IMR-90 (cell line): ENCODE results near the gene PGAP1. TPM values are rescaled to one million over a fixed set of nuclear protein-coding genes. Genes with fewer than 3 reads are reported as not detected.
A peak's percentile ranks its signal among the peaks of the same experiment; 100 is the strongest.

Experiments
- ATAC-seq: fragments of 200-7000 bp; cut with Tn5 transposase; 2 replicates; pipeline ENCODE4 v1.9.1; 2020; ENCODE audit warnings: low read depth, mild to moderate bottlenecking, moderate library complexity
- BruUV-seq: library from RNA; stranded (reverse); fragments of 400-500 nt; replicated peaks from 2 replicates; lab custom pipeline; 2021; lab: Mats Ljungman, UMichigan
- CTCF ChIA-PET: fragments of 300-600 bp; formaldehyde crosslinking; extraction: SDS; loops from one replicate; lab custom pipeline; 2021; ENCODE audit warnings: antibody characterized with exemption; lab: Yijun Ruan, JAX
- POLR2A ChIA-PET: fragments of 300-600 bp; sonication (Branson Sonifier 250); formaldehyde crosslinking; loops from one replicate; lab custom pipeline; 2022; ENCODE audit warnings: antibody characterized with exemption; ENCODE audit not compliant: unreplicated experiment; lab: Charles Lee
- DNase-seq: peaks from one replicate; pipeline ENCODE4 v3.0.0; 2013
- H2AFZ ChIP-seq: replicated peaks from 2 replicates; pipeline ENCODE3; 2013; ENCODE audit warnings: low read length, mild to moderate bottlenecking; ENCODE audit not compliant: poor library complexity
- H2AK5ac ChIP-seq: 2 replicates; pipeline ENCODE4 v1.6.1; 2013; ENCODE audit warnings: low read depth, low read length, inconsistent platforms
- H2AK9ac ChIP-seq: replicated peaks from 2 replicates; pipeline ENCODE3; 2013; ENCODE audit warnings: mild to moderate bottlenecking, low read depth, low read length, moderate library complexity; ENCODE audit not compliant: poor library complexity
- H2BK120ac ChIP-seq: 2 replicates; pipeline ENCODE4 v1.6.1; 2013; ENCODE audit warnings: low read depth, low read length, inconsistent platforms
- H2BK15ac ChIP-seq: 3 replicates; pipeline ENCODE4 v1.6.1; 2013; ENCODE audit warnings: low read depth, low read length, inconsistent platforms
- H2BK20ac ChIP-seq: 2 replicates; pipeline ENCODE4 v1.6.1; 2013; ENCODE audit warnings: low read depth, mild to moderate bottlenecking, inconsistent platforms, low read length, moderate library complexity
- H2BK5ac ChIP-seq: 2 replicates; pipeline ENCODE4 v1.6.1; 2013; ENCODE audit warnings: mild to moderate bottlenecking, low read depth, low read length, inconsistent platforms; ENCODE audit not compliant: poor library complexity, severe bottlenecking
- H3K14ac ChIP-seq: replicated peaks from 2 replicates; pipeline ENCODE4 v1.6.1; 2013; ENCODE audit warnings: low read depth, low read length, inconsistent platforms
- H3K18ac ChIP-seq: 2 replicates; pipeline ENCODE4 v1.6.1; 2013; ENCODE audit warnings: low read depth, low read length, control low read depth
- H3K23ac ChIP-seq: 2 replicates; pipeline ENCODE4 v1.6.1; 2013; ENCODE audit warnings: low read depth, low read length, inconsistent platforms
- H3K27ac ChIP-seq: 2 replicates; pipeline ENCODE4 v1.5.1; 2013; ENCODE audit warnings: mild to moderate bottlenecking, control low read depth, low read length; ENCODE audit not compliant: insufficient read depth
- H3K27me3 ChIP-seq: 2 replicates; pipeline ENCODE4 v1.6.1; 2013; ENCODE audit warnings: low read length; ENCODE audit not compliant: control insufficient read depth, insufficient read depth
- H3K36me3 ChIP-seq: 2 replicates; pipeline ENCODE4 v1.6.1; 2013; ENCODE audit warnings: low read length, mixed read lengths; ENCODE audit not compliant: control insufficient read depth, insufficient read depth
- H3K4ac ChIP-seq: 2 replicates; pipeline ENCODE4 v1.6.1; 2013; ENCODE audit warnings: low read depth, low read length, inconsistent platforms
- H3K4me1 ChIP-seq: 2 replicates; pipeline ENCODE4 v1.6.1; 2013; ENCODE audit warnings: low read length, mixed read lengths; ENCODE audit not compliant: control insufficient read depth, insufficient read depth
- H3K4me2 ChIP-seq: 2 replicates; pipeline ENCODE4 v1.6.1; 2013; ENCODE audit warnings: low read depth, mild to moderate bottlenecking, control low read depth, low read length, moderate library complexity
- H3K4me3 ChIP-seq: 2 replicates; pipeline ENCODE4 v1.5.1; 2013; ENCODE audit warnings: low read depth, mild to moderate bottlenecking, control low read depth, low read length, moderate library complexity; ENCODE audit not compliant: insufficient read depth
- H3K56ac ChIP-seq: 2 replicates; pipeline ENCODE4 v1.6.1; 2013; ENCODE audit warnings: low read length, inconsistent platforms; ENCODE audit not compliant: insufficient read depth; ENCODE audit errors: extremely low read depth
- H3K79me1 ChIP-seq, 2 experiments: 2 replicates each; pipeline ENCODE4 v1.6.1; 2013; ENCODE audit warnings: low read length in 2 of 2, inconsistent platforms in 1 of 2, low read depth in 1 of 2
- H3K9ac ChIP-seq: 2 replicates; pipeline ENCODE4 v1.6.1; 2013; ENCODE audit warnings: low read depth, low read length, control low read depth
- H3K9me1 ChIP-seq: 2 replicates; pipeline ENCODE4 v1.6.1; 2013; ENCODE audit warnings: low read length, inconsistent platforms; ENCODE audit not compliant: insufficient read depth
- H3K9me3 ChIP-seq: 2 replicates; pipeline ENCODE4 v1.6.1; 2013; ENCODE audit warnings: low read length; ENCODE audit not compliant: control insufficient read depth, insufficient read depth
- H4K20me1 ChIP-seq: 2 replicates; pipeline ENCODE4 v1.6.1; 2013; ENCODE audit warnings: low read length, inconsistent platforms; ENCODE audit not compliant: insufficient read depth
- H4K5ac ChIP-seq: 2 replicates; pipeline ENCODE4 v1.6.1; 2013; ENCODE audit warnings: mild to moderate bottlenecking, low read depth, low read length, control low read depth
- H4K8ac ChIP-seq, 2 experiments: 2 replicates each; pipeline ENCODE4 v1.6.1; 2013; ENCODE audit warnings: low read depth in 2 of 2, low read length in 2 of 2, control low read depth in 1 of 2, inconsistent platforms in 1 of 2
- H4K91ac ChIP-seq: 2 replicates; pipeline ENCODE4 v1.6.1; 2013; ENCODE audit warnings: low read depth, low read length, inconsistent platforms; ENCODE audit not compliant: insufficient read depth
- BHLHE40 ChIP-seq: fragments of 150-350 bp; IDR thresholded peaks from 2 replicates; pipeline ENCODE4 v1.6.1; 2016; ENCODE audit warnings: mild to moderate bottlenecking, low read depth, low read length
- CEBPB ChIP-seq: IDR thresholded peaks from 2 replicates; pipeline ENCODE4 v1.6.1; 2012; ENCODE audit warnings: low read depth, low read length, improper control_type of control experiment
- CTCF ChIP-seq: conservative IDR thresholded peaks from 2 replicates; pipeline ENCODE4 v1.5.1; 2012; ENCODE audit warnings: mild to moderate bottlenecking, low read depth, low read length, improper control_type of control experiment
- ELK1 ChIP-seq: fragments of 150-350 bp; IDR thresholded peaks from 2 replicates; pipeline ENCODE4 v1.6.1; 2016; ENCODE audit warnings: low read depth, mild to moderate bottlenecking, low read length, moderate library complexity, borderline replicate concordance
- FOS ChIP-seq: fragments of 150-350 bp; IDR thresholded peaks from 2 replicates; pipeline ENCODE4 v1.6.1; 2016; ENCODE audit warnings: low read depth, low read length
- MAFK ChIP-seq: IDR thresholded peaks from 2 replicates; pipeline ENCODE4 v1.6.1; 2012; ENCODE audit warnings: low read depth, low read length, improper control_type of control experiment
- MAZ ChIP-seq: IDR thresholded peaks from 2 replicates; pipeline ENCODE4 v1.6.1; 2012; ENCODE audit warnings: low read depth, mild to moderate bottlenecking, low read length, improper control_type of control experiment, moderate library complexity, borderline replicate concordance
- MXI1 ChIP-seq: IDR thresholded peaks from 2 replicates; pipeline ENCODE4 v1.6.1; 2012; ENCODE audit warnings: low read depth, mild to moderate bottlenecking, low read length, moderate library complexity, borderline replicate concordance
- POLR2A ChIP-seq: IDR thresholded peaks from 2 replicates; pipeline ENCODE4 v1.6.1; 2012; ENCODE audit warnings: mild to moderate bottlenecking, low read depth, low read length
- RCOR1 ChIP-seq: IDR thresholded peaks from 2 replicates; pipeline ENCODE4 v1.6.1; 2012; ENCODE audit warnings: mild to moderate bottlenecking, low read length, improper control_type of control experiment; ENCODE audit not compliant: insufficient replicate concordance
- SMC3 ChIP-seq: fragments of 150-350 bp; IDR thresholded peaks from 2 replicates; pipeline ENCODE4 v1.6.1; 2016; ENCODE audit warnings: low read depth, mild to moderate bottlenecking, antibody characterized with exemption, low read length, moderate library complexity
- WGBS, 2 experiments: methylation state at CpG; one replicate each; pipeline versions ENCODE4 v1.1.5 to v1.1.7; 2013; ENCODE audit warnings: missing lambda C conversion rate in 2 of 2; ENCODE audit not compliant: insufficient read length in 1 of 2; ENCODE audit errors: extremely low coverage in 2 of 2; 5-methylcytosine and 5-hydroxymethylcytosine counted together
- dilution Hi-C: fragments of 300-500 bp; cut with HindIII; formaldehyde crosslinking; loops from one replicate; pipeline ENCODE4 v1.14.3; 2018; ENCODE audit warnings: low sequenced_read_pairs; ENCODE audit not compliant: unreplicated experiment
- in situ Hi-C: fragments of 300-500 bp; cut with MboI; formaldehyde crosslinking; loops from 3 replicates; pipeline ENCODE4 v1.14.3; 2019; ENCODE audit warnings: low sequenced_read_pairs, inconsistent platforms, mixed read lengths
- intact Hi-C: fragments of 100-400 bp; cut with micrococcal nuclease; formaldehyde crosslinking; loops from 2 replicates; pipeline ENCODE4 v1.10.0; 2022
- polyA plus RNA-seq, 3 experiments: library from polyadenylated mRNA; depleted of rRNA; stranded (reverse); fragments of >200 nt; gene quantifications; 2 replicates each; pipeline ENCODE4 v1.2.3, GENCODE V29; 2012; ENCODE audit warnings: low replicate concordance in 1 of 3
- total RNA-seq: library from RNA; depleted of rRNA; stranded (reverse); fragments of >200 nt; gene quantifications from 2 replicates; pipeline ENCODE4 v1.2.3, GENCODE V29; 2012
- TF ChIP-seq, protein P1 (sequence below): fragments of 150-350 bp; IDR thresholded peaks from 2 replicates; pipeline ENCODE4 v1.6.1; 2017; ENCODE audit warnings: mild to moderate bottlenecking, antibody characterized with exemption, low read length, low read depth

Gene PGAP1
- total and polyA plus RNA-seq, 2 of the 4 experiments (the other 2 are of a cell fraction), result 1.9 to 5.7 TPM

- H2AK9ac ChIP-seq, result no peak overlapping the region
- DNase-seq (no peak), ATAC-seq (no peak)
- H4K20me1 ChIP-seq, result no peaks in the 10 kb centered on the region
- no peak overlapping the region for H2BK15ac ChIP-seq
- in situ Hi-C loops, result no loop called here
- H3K27ac ChIP-seq, result no peak overlapping the region
- no peak overlapping the region for H3K4me2 ChIP-seq
- no peak overlapping the region for H2BK20ac ChIP-seq
- no peaks in the 10 kb centered on the region for H3K4me1 ChIP-seq
- dilution Hi-C loops, result no loop called here
- H4K5ac ChIP-seq, result no peak overlapping the region
- POLR2A ChIA-PET, result interaction anchor here (0.6 kb wide), 1 partner anchor 99 kb away, joined by 4 read pairs; no protein-coding TSS in a partner anchor
- H3K9ac ChIP-seq, result no peak overlapping the region
- H3K56ac ChIP-seq, result no peak overlapping the region
- no peak overlapping the region for H3K14ac ChIP-seq
- intact Hi-C loops, result no loop called here
- no peaks in the 10 kb centered on the region for H3K36me3 ChIP-seq
- TF ChIP-seq POLR2A (no peak), RCOR1 (no peak), CTCF (no peak), ELK1 (no peak), BHLHE40 (no peak), FOS (no peak), SMC3 (no peak), MAFK (no peak), CEBPB (0 out of 2 replicates have a peak, but pooled peaks have one; percentile 4), MXI1 (no peak), MAZ (no peak)
- TF ChIP-seq, protein P1, sequence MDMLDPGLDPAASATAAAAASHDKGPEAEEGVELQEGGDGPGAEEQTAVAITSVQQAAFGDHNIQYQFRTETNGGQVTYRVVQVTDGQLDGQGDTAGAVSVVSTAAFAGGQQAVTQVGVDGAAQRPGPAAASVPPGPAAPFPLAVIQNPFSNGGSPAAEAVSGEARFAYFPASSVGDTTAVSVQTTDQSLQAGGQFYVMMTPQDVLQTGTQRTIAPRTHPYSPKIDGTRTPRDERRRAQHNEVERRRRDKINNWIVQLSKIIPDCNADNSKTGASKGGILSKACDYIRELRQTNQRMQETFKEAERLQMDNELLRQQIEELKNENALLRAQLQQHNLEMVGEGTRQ, result peak; percentile 37; the same call in 1 of the 2 replicates
- H3K27me3 ChIP-seq, result no peaks in the 10 kb centered on the region
- WGBS, 2 experiments, result 50% methylated on average over 1 of the region's 3 CpGs; no CpG with 5 or more reads in 1 of the 2 experiments
- no peak overlapping the region for H2BK120ac ChIP-seq
- no peak overlapping the region for H2AK5ac ChIP-seq
- no peak overlapping the region for H2AFZ ChIP-seq
- CTCF ChIA-PET, result interaction anchor here (1.6 kb wide), 1 partner anchor 11 kb away, joined by 4 read pairs; no protein-coding TSS in a partner anchor
- no peaks in the 10 kb centered on the region for H3K9me3 ChIP-seq
- no peaks in the 10 kb centered on the region for H3K9me1 ChIP-seq
- BruUV-seq, result no TSS peak
- H3K4me3 ChIP-seq, result no peak overlapping the region
- H4K8ac ChIP-seq, result no peak overlapping the region
- H3K18ac ChIP-seq, result no peak overlapping the region
- H3K79me1 ChIP-seq, result no peaks in the 10 kb centered on the region
- no peak overlapping the region for H3K4ac ChIP-seq
- no peak overlapping the region for H2BK5ac ChIP-seq
- no peak overlapping the region for H4K91ac ChIP-seq
- H3K23ac ChIP-seq, result no peak overlapping the region
Observed at GRCh38 chr2:196959734-196960338, 33.3 kb upstream of the PGAP1 start.
